ENCODE data around the gene GON7.
"Not testable (repeated sequence)": the region's sequence is repeated elsewhere in the genome, so short reads cannot be mapped to it uniquely, and the experiment has no call there.

DNA sequence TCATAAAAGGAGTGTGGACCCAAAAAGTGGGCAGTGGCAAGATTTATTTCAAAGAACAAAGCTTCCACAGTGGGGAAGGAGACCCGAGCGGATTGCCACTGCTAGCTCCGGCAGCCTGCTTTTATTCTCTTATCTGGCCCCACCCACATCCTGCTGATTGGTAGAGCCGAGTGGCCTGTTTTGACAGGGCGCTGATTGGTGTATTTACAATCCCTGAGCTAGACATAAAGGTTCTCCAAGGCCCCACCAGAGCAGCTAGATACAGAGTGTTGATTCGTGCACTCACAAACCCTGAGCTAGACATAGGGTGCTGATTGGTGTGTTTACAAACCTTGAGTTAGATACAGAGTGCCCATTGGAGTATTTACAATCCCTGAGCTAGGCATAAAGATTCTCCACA, 37.2 kb downstream of the GON7 start:
- TF ChIP-seq CTCF (IDR thresholded peaks at IDR 0.05; ENCODE audit: control extremely low read depth in 1 of 3, insufficient read depth in 1 of 3, low read depth in 1 of 3, low read length in 3 of 3); MAFK (IDR thresholded peaks at IDR 0.05; ENCODE audit: low read depth, low read length); HDAC6 (IDR thresholded peaks at IDR 0.05; ENCODE audit: low read depth, low read length); ATF3 (IDR thresholded peaks at IDR 0.05; ENCODE audit: insufficient read depth, low read depth, low read length); SAP30 (IDR thresholded peaks at IDR 0.05; ENCODE audit: insufficient read depth, insufficient replicate concordance, low read length); POLR2A (IDR thresholded peaks at IDR 0.05; ENCODE audit: control extremely low read depth in 1 of 2, low read depth in 2 of 2, low read length in 2 of 2); EP300 (IDR thresholded peaks at IDR 0.05; ENCODE audit: borderline replicate concordance in 1 of 2, low read depth in 2 of 2, low read length in 2 of 2): not testable (repeated sequence)
